Esophagus squamous epithelium (tissue), 4 donors: ENCODE data around the gene MED26.

ENCODE experiments used
- POLR2A ChIP-seq, 4 donors: fragments of 450-650 bp; IDR thresholded peaks; one replicate each; pipeline ENCODE4 v1.6.1; 2017; ENCODE audit warnings: antibody characterized with exemption in 4 of 4, mild to moderate bottlenecking in 4 of 4, moderate library complexity in 3 of 4
- TF ChIP-seq, protein P1 (sequence below), 6 experiments: fragments of 450-650 bp in 4 of 6; fragments of 200-600 bp in 2 of 6; sonication (generic) in 2 of 6; IDR thresholded peaks; one replicate each; pipeline ENCODE4 v1.5.1; 2016 to 2019; ENCODE audit warnings: antibody characterized with exemption in 6 of 6, mild to moderate bottlenecking in 4 of 6, moderate library complexity in 4 of 6

DNA sequence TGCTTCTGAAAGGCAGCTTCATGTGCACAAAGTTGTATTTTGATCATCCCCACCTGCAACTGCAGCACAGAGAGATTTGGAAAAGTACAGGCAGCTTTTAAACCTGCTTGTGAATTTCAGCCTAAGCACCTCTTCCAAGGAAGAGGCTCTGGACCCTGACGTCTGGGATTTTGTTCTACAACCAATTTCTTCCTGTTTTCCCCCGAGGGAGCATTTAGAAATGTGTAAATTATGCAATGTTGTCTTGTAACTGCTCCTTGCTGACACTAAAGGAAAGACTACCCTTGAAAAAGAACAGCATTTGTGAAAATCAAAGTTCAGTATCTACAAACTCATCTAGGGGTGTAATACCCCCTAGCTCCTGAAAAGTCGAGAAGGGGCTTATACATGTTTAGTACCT is 15.4 kb downstream of the MED26 start:
- TF ChIP-seq, protein P1, sequence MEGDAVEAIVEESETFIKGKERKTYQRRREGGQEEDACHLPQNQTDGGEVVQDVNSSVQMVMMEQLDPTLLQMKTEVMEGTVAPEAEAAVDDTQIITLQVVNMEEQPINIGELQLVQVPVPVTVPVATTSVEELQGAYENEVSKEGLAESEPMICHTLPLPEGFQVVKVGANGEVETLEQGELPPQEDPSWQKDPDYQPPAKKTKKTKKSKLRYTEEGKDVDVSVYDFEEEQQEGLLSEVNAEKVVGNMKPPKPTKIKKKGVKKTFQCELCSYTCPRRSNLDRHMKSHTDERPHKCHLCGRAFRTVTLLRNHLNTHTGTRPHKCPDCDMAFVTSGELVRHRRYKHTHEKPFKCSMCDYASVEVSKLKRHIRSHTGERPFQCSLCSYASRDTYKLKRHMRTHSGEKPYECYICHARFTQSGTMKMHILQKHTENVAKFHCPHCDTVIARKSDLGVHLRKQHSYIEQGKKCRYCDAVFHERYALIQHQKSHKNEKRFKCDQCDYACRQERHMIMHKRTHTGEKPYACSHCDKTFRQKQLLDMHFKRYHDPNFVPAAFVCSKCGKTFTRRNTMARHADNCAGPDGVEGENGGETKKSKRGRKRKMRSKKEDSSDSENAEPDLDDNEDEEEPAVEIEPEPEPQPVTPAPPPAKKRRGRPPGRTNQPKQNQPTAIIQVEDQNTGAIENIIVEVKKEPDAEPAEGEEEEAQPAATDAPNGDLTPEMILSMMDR (IDR thresholded peaks at IDR 0.05), result no peak
- TF ChIP-seq POLR2A (IDR thresholded peaks at IDR 0.05), result no peak
